Neural progenitor cell (in vitro differentiated cells): ENCODE results near the gene MAGI3. TPM values are rescaled to one million over a fixed set of nuclear protein-coding genes. Genes with fewer than 3 reads are reported as not detected.

Source experiments
- DNase-seq: peaks from one replicate; pipeline ENCODE4 v3.0.0-alpha.2; 2016; ENCODE audit warnings: low spot score
- H2AFZ ChIP-seq: fragments of 200-600 bp; sonication (generic); replicated peaks from 2 replicates; pipeline ENCODE4 v1.6.1; 2016; ENCODE audit warnings: antibody characterized with exemption
- H3F3A ChIP-seq: fragments of 200-600 bp; sonication (generic); 2 replicates; pipeline ENCODE4 v1.6.1; 2016; ENCODE audit warnings: antibody characterized with exemption, low read depth
- H3K27ac ChIP-seq: fragments of 200-600 bp; sonication (generic); 2 replicates; pipeline ENCODE4 v1.5.1; 2016; ENCODE audit warnings: mild to moderate bottlenecking
- H3K27me3 ChIP-seq: fragments of 200-600 bp; sonication (generic); 2 replicates; pipeline ENCODE4 v1.6.1; 2016; ENCODE audit warnings: mild to moderate bottlenecking, moderate library complexity
- H3K36me3 ChIP-seq: fragments of 200-600 bp; sonication (generic); 2 replicates; pipeline ENCODE4 v1.5.1; 2016
- H3K4me1 ChIP-seq: fragments of 200-600 bp; sonication (generic); 2 replicates; pipeline ENCODE4 v1.6.1; 2016; ENCODE audit warnings: mixed run types
- H3K4me2 ChIP-seq: fragments of 200-600 bp; sonication (generic); 2 replicates; pipeline ENCODE4 v1.6.1; 2016
- H3K4me3 ChIP-seq: fragments of 200-600 bp; sonication (generic); 2 replicates; pipeline ENCODE4 v1.5.1; 2016
- H3K79me2 ChIP-seq: fragments of 200-600 bp; sonication (generic); 2 replicates; pipeline ENCODE4 v1.6.1; 2016; ENCODE audit warnings: low read depth
- H3K9ac ChIP-seq: fragments of 200-600 bp; sonication (generic); 2 replicates; pipeline ENCODE4 v1.6.1; 2016
- H3K9me3 ChIP-seq: fragments of 200-600 bp; sonication (generic); 2 replicates; pipeline ENCODE4 v1.5.1; 2016; ENCODE audit warnings: low read depth
- H4K20me1 ChIP-seq: fragments of 200-600 bp; sonication (generic); 2 replicates; pipeline ENCODE4 v1.6.1; 2016; ENCODE audit warnings: low read depth
- H3K27ac Mint-ChIP-seq: 3 replicates; pipeline ENCODE4 v1.8.0; 2021; ENCODE audit warnings: mixed read lengths
- H3K27me3 Mint-ChIP-seq: 2 replicates; pipeline ENCODE4 v1.8.0; 2022; ENCODE audit warnings: low read depth, mild to moderate bottlenecking, inconsistent platforms, moderate library complexity, mixed read lengths; ENCODE audit not compliant: insufficient read depth
- H3K36me3 Mint-ChIP-seq: 3 replicates; pipeline ENCODE4 v1.8.0; 2021; ENCODE audit warnings: mixed read lengths
- H3K4me1 Mint-ChIP-seq: 3 replicates; pipeline ENCODE4 v1.8.0; 2021; ENCODE audit warnings: mixed read lengths
- H3K4me3 Mint-ChIP-seq: 3 replicates; pipeline ENCODE4 v1.8.0; 2021; ENCODE audit warnings: mild to moderate bottlenecking, moderate library complexity, mixed read lengths
- H3K9me3 Mint-ChIP-seq: 3 replicates; pipeline ENCODE4 v1.8.0; 2020; ENCODE audit warnings: mixed read lengths
- CTCF ChIP-seq: fragments of 200-600 bp; sonication (generic); IDR thresholded peaks from 2 replicates; pipeline ENCODE4 v1.5.1; 2017; ENCODE audit warnings: antibody characterized with exemption, mild to moderate bottlenecking
- EZH2 ChIP-seq: fragments of 200-600 bp; sonication (generic); IDR thresholded peaks from 2 replicates; pipeline ENCODE4 v1.6.1; 2017; ENCODE audit warnings: antibody characterized with exemption, mild to moderate bottlenecking, moderate library complexity
- EZH2phosphoT487 ChIP-seq: fragments of 200-600 bp; sonication (generic); IDR thresholded peaks from 2 replicates; pipeline ENCODE4 v1.6.1; 2017; ENCODE audit warnings: antibody characterized with exemption
- total RNA-seq: library from RNA; depleted of rRNA; stranded (reverse); fragments of >200 nt; gene quantifications from 2 replicates; pipeline ENCODE4 v1.2.3, GENCODE V29; 2015; ENCODE audit warnings: low replicate concordance

MAGI3 gene
- total RNA-seq, 1 donor from 2014 or later: 26.9 TPM

DNA sequence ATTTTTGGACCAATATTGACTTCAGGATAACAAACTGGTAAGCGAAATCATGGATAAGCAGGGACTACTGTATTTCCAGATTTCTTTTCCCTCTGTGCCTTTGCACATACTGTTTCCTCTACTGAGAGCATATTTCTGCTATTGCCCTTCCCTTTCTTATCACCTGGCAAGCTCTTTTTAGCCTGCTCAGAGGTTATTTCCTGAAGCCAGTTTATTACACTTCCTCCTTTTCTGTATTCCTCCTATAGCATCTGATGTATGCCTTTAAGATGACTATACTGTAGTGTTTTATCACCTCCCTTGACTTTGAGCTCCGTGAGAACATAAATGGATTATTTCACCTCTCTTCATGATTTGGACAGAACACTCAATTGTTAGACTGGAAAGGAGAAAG lies 49.0 kb downstream of the MAGI3 start:
- Histone ChIP-seq H3F3A (no peaks in the 10 kb centered on the region), H3K9ac (no peak overlapping the region), H3K36me3 (no peaks in the 10 kb centered on the region), H2AFZ (no peak overlapping the region), H3K4me3 (no peak overlapping the region), H3K4me1 (peaks cover 7% of the 10 kb centered on the region), H4K20me1 (no peaks in the 10 kb centered on the region), H3K9me3 (no peaks in the 10 kb centered on the region), H3K4me2 (no peak overlapping the region), H3K27ac (no peak overlapping the region), H3K27me3 (no peaks in the 10 kb centered on the region), H3K79me2 (peaks cover 20% of the 10 kb centered on the region)
- H3K4me1 Mint-ChIP-seq: peaks cover 3% of the 10 kb centered on the region
- H3K27ac Mint-ChIP-seq: no peak overlapping the region
- peaks cover 4% of the 10 kb centered on the region for H3K36me3 Mint-ChIP-seq
- H3K9me3 Mint-ChIP-seq: peaks cover 8% of the 10 kb centered on the region
- DNase-seq: no peak
- TF ChIP-seq EZH2 (no peak), EZH2phosphoT487 (no peak), CTCF (no peak)
- no peaks in the 10 kb centered on the region for H3K27me3 Mint-ChIP-seq
- no peak overlapping the region for H3K4me3 Mint-ChIP-seq

GRCh38 chr1:113442131-113442530 lies 51.8 kb downstream of the MAGI3 start:
- H2AFZ ChIP-seq: no peak overlapping the region
- H4K20me1 ChIP-seq: no peaks in the 10 kb centered on the region
- TF ChIP-seq EZH2phosphoT487 (no peak), CTCF (no peak), EZH2 (no peak)
- no peak overlapping the region for H3K4me2 ChIP-seq
- peaks cover 20% of the 10 kb centered on the region for H3K79me2 ChIP-seq
- H3K9ac ChIP-seq: no peak overlapping the region
- no peak for DNase-seq
- peaks cover 8% of the 10 kb centered on the region for H3K36me3 Mint-ChIP-seq
- H3K27ac Mint-ChIP-seq: no peak overlapping the region
- H3K4me1 ChIP-seq: peaks cover 7% of the 10 kb centered on the region
- no peak overlapping the region for H3K4me3 Mint-ChIP-seq
- H3K9me3 ChIP-seq: no peaks in the 10 kb centered on the region
- no peak overlapping the region for H3K4me3 ChIP-seq
- no peaks in the 10 kb centered on the region for H3K27me3 ChIP-seq
- H3K27ac ChIP-seq: no peak overlapping the region
- H3K27me3 Mint-ChIP-seq: no peaks in the 10 kb centered on the region
- H3K4me1 Mint-ChIP-seq: peaks cover 3% of the 10 kb centered on the region
- no peaks in the 10 kb centered on the region for H3F3A ChIP-seq
- H3K9me3 Mint-ChIP-seq: peaks cover 24% of the 10 kb centered on the region
- no peaks in the 10 kb centered on the region for H3K36me3 ChIP-seq

GRCh38 chr1:113444857-113445256 lies 54.5 kb downstream of the MAGI3 start:
- no peak for DNase-seq
- Histone ChIP-seq H2AFZ (no peak overlapping the region), H4K20me1 (no peaks in the 10 kb centered on the region), H3K4me2 (no peak overlapping the region), H3K9me3 (no peaks in the 10 kb centered on the region), H3K4me1 (peaks cover 7% of the 10 kb centered on the region), H3K27ac (no peak overlapping the region), H3K36me3 (no peaks in the 10 kb centered on the region), H3K27me3 (no peaks in the 10 kb centered on the region), H3K4me3 (no peak overlapping the region), H3K79me2 (peaks cover 20% of the 10 kb centered on the region), H3K9ac (no peak overlapping the region), H3F3A (no peaks in the 10 kb centered on the region)
- Mint-ChIP-seq H3K36me3 (peaks cover 9% of the 10 kb centered on the region), H3K4me3 (no peak overlapping the region), H3K4me1 (peaks cover 3% of the 10 kb centered on the region), H3K27ac (no peak overlapping the region), H3K27me3 (no peaks in the 10 kb centered on the region), H3K9me3 (peaks cover 29% of the 10 kb centered on the region)
- no peak for TF ChIP-seq EZH2phosphoT487
- TF ChIP-seq EZH2: no peak
- TF ChIP-seq CTCF: no peak
